PC-3 (cell line): ENCODE results near the gene GP9.

Experiments used
- CTCF ChIP-seq: fragments of 300-600 bp; sonication (generic); conservative IDR thresholded peaks from 2 replicates; pipeline ENCODE4 v1.5.1; 2017; ENCODE audit warnings: antibody characterized with exemption, low read depth, mild to moderate bottlenecking, low read length
- EZH2 ChIP-seq: fragments of 300-600 bp; sonication (generic); IDR thresholded peaks from one replicate; pipeline ENCODE4 v1.6.1; 2017; ENCODE audit warnings: antibody characterized with exemption, mild to moderate bottlenecking, low read length; ENCODE audit not compliant: unreplicated experiment

- TF ChIP-seq CTCF (peak; percentile 52), EZH2 (no peak)
Measured at GRCh38 chr3:129023909-129024308, 36.7 kb upstream of the GP9 start.
